Measurements from ENCODE around the gene OR2S2. TPM values are rescaled to one million over a fixed set of nuclear protein-coding genes. Genes with fewer than 3 reads are reported as not detected.
A peak's percentile ranks its signal among the peaks of the same experiment; 100 is the strongest.

Gene OR2S2
- total and polyA plus RNA-seq, 2 of the 4 experiments (the other 2 are of a cell fraction) = 0.46 to 0.90 TPM

DNA sequence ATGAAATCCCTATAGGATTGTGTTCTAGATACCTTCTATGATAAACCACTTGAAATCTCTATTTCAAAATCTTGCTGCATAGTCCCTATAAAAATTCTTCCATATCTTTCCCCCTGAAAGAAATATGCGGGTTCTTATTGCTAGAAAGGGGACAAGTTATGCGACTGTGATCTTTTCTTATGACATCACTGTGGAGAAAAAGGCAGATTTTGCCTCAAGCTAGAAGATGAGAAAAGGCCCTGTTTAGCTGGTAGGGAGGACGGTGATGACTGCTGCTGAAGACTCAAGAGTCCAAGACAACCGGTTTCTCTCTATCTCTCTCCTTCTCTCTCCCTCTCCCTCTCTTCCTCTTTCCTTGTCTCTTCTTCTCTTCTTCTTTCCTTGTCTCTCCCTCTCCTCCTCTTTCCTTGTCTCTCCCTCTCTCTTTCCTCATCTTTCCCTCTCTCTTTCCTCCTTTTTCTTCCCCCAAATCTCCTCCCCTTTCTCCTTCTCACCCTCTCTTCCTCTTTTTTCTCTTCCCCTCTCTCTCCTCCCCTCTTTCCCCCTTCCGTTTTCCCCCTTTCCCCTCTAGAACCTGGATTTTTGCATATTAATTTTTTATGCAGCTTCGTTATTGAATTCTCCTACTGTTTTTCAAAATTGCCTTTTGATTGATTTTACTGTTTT is 5.3 kb downstream of the OR2S2 start:
- peak overlapping the region; percentile 69 for H3K4ac ChIP-seq (ENCODE audit: low read depth, low read length)
- peak overlapping the region; percentile 77 for H3K14ac ChIP-seq (replicated peaks; ENCODE audit: low read depth, low read length)
- 0 out of 2 replicates have a peak overlapping the region, but pooled peaks have one; percentile 30 for H3K9ac ChIP-seq (ENCODE audit: low read depth, low read length)
- DNase-seq = no peak
- peak overlapping the region; percentile 95 for H2BK20ac ChIP-seq (ENCODE audit: low read depth, low read length)
- no peak overlapping the region for H3K4me3 ChIP-seq (ENCODE audit: insufficient read depth, low read depth, low read length)
- H3K4me2 ChIP-seq (ENCODE audit: low read depth, low read length) = no peak overlapping the region
- peak overlapping the region; percentile 75 for H4K91ac ChIP-seq (ENCODE audit: insufficient read depth, low read depth, low read length)
- H2BK15ac ChIP-seq (ENCODE audit: low read depth, low read length) = peak overlapping the region; percentile 96; the same call in 2 of the 3 replicates
- H3K56ac ChIP-seq (ENCODE audit: extremely low read depth, insufficient read depth, low read length) = no peak overlapping the region
- no peaks in the 10 kb centered on the region for H3K9me3 ChIP-seq (ENCODE audit: control insufficient read depth, insufficient read depth, low read length)
- H3K36me3 ChIP-seq (ENCODE audit: control insufficient read depth, insufficient read depth, low read length) = no peaks in the 10 kb centered on the region
- H2AFZ ChIP-seq (replicated peaks; ENCODE audit: low read length, poor library complexity) = peak overlapping the region; percentile 82
- H4K8ac ChIP-seq (ENCODE audit: low read depth in 2 of 2, low read length in 2 of 2) = peak overlapping the region; percentile 65 to 88; a peak in 3 of 4 replicates
- ChIA-PET CTCF (interaction anchor here (0.8 kb wide), 1 partner anchor 71 kb away, joined by 3 read pairs; no protein-coding TSS in a partner anchor), POLR2A (ENCODE audit: unreplicated experiment) (interaction anchor here (1.2 kb wide), 1 partner anchor 77 kb away, joined by 3 read pairs; no protein-coding TSS in a partner anchor)
- peak overlapping the region; percentile 70 for H2AK5ac ChIP-seq (ENCODE audit: low read depth, low read length)
- peaks cover 12% of the 10 kb centered on the region for H3K4me1 ChIP-seq (ENCODE audit: control insufficient read depth, insufficient read depth, low read length)
- H4K5ac ChIP-seq (ENCODE audit: low read depth, low read length) = peak overlapping the region; percentile 94
- H3K23ac ChIP-seq (ENCODE audit: low read depth, low read length) = peak overlapping the region; percentile 83; the same call in 1 of the 2 replicates
- BruUV-seq (replicated peaks) = no TSS peak
- peak overlapping the region; percentile 58 for H2BK5ac ChIP-seq (ENCODE audit: low read depth, low read length, poor library complexity, severe bottlenecking)
- no peak overlapping the region for H3K27ac ChIP-seq (ENCODE audit: insufficient read depth, low read length)
- H3K79me1 ChIP-seq (ENCODE audit: low read depth in 1 of 2, low read length in 2 of 2) = no peaks in the 10 kb centered on the region
- H3K9me1 ChIP-seq (ENCODE audit: insufficient read depth, low read length) = peaks cover 9% of the 10 kb centered on the region
- H2AK9ac ChIP-seq (replicated peaks; ENCODE audit: low read depth, low read length, poor library complexity) = no peak overlapping the region
- no peaks in the 10 kb centered on the region for H4K20me1 ChIP-seq (ENCODE audit: insufficient read depth, low read length)
- H2BK120ac ChIP-seq (ENCODE audit: low read depth, low read length) = peak overlapping the region; percentile 97
- in situ Hi-C loops (cut with MboI; ENCODE audit: low sequenced_read_pairs) (no loop called here), intact Hi-C loops (cut with micrococcal nuclease) (loop anchor here (10.0 kb wide), 1 partner anchor 372 kb away; no protein-coding TSS in a partner anchor), dilution Hi-C loops (cut with HindIII; ENCODE audit: low sequenced_read_pairs, unreplicated experiment) (no loop called here)
- ATAC-seq (ENCODE audit: low read depth) = no peak
- TF ChIP-seq SMC3 (IDR thresholded peaks at IDR 0.05; ENCODE audit: low read depth, low read length) (no peak), CHD1 (IDR thresholded peaks at IDR 0.05; ENCODE audit: low read depth, low read length) (no peak), MAZ (IDR thresholded peaks at IDR 0.05; ENCODE audit: borderline replicate concordance, low read depth, low read length) (no peak), RAD21 (IDR thresholded peaks at IDR 0.05; ENCODE audit: low read length) (no peak), NFE2L2 (IDR thresholded peaks at IDR 0.05; ENCODE audit: low read depth, low read length) (no peak), MXI1 (IDR thresholded peaks at IDR 0.05; ENCODE audit: borderline replicate concordance, low read depth, low read length) (no peak)
- TF ChIP-seq, protein P1, sequence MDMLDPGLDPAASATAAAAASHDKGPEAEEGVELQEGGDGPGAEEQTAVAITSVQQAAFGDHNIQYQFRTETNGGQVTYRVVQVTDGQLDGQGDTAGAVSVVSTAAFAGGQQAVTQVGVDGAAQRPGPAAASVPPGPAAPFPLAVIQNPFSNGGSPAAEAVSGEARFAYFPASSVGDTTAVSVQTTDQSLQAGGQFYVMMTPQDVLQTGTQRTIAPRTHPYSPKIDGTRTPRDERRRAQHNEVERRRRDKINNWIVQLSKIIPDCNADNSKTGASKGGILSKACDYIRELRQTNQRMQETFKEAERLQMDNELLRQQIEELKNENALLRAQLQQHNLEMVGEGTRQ (IDR thresholded peaks at IDR 0.05; ENCODE audit: low read depth, low read length) = no peak
- H3K27me3 ChIP-seq (ENCODE audit: control insufficient read depth, insufficient read depth, low read length) = no peaks in the 10 kb centered on the region
- whole genome bisulfite sequencing, 2 experiments (ENCODE audit: extremely low coverage in 2 of 2, insufficient read length in 1 of 2) = no CpG with 5 or more reads among the region's 6 CpGs
- H3K18ac ChIP-seq (ENCODE audit: low read depth, low read length) = peak overlapping the region; percentile 93; the same call in 1 of the 2 replicates

All from IMR-90 (cell line).